ENCODE data around the gene SLC29A3.

Gene SLC29A3

GRCh38 chr10:71301371-71301916 lies 17.6 kb upstream of the SLC29A3 start:
- DNase-seq = no peak

GRCh38 chr10:71302451-71302850 lies 16.6 kb upstream of the SLC29A3 start:
- no peak for DNase-seq

GRCh38 chr10:71302874-71303568 lies 16.0 kb upstream of the SLC29A3 start:
- peak in 1 of 2 donors; percentile 31 for DNase-seq

GRCh38 chr10:71303569-71303907 lies 15.5 kb upstream of the SLC29A3 start:
- DNase-seq = no peak

- no peak for DNase-seq
Measured at GRCh38 chr10:71304914-71305313, 14.1 kb upstream of the SLC29A3 start.

- DNase-seq = no peak
Measured at GRCh38 chr10:71306979-71307378, 12.1 kb upstream of the SLC29A3 start.

GRCh38 chr10:71307469-71308085 lies 11.5 kb upstream of the SLC29A3 start:
- DNase-seq = no peak

GRCh38 chr10:71308244-71308643 lies 10.8 kb upstream of the SLC29A3 start:
- DNase-seq = no peak

GRCh38 chr10:71308985-71309384 lies 10.1 kb upstream of the SLC29A3 start:
- DNase-seq = no peak

- DNase-seq = no peak
Measured at GRCh38 chr10:71309919-71310318, 9.1 kb upstream of the SLC29A3 start.

- DNase-seq = no peak
Measured at GRCh38 chr10:71312220-71312619, 6.8 kb upstream of the SLC29A3 start.

GRCh38 chr10:71312811-71313789 lies 6.0 kb upstream of the SLC29A3 start:
- DNase-seq = no peak

GRCh38 chr10:71314028-71314693 lies 4.9 kb upstream of the SLC29A3 start:
- peak; percentile 15 to 43 for DNase-seq

- no peak for DNase-seq
Measured at GRCh38 chr10:71314694-71315225, 4.3 kb upstream of the SLC29A3 start.

- peak in 1 of 2 donors; percentile 83 for DNase-seq
Measured at GRCh38 chr10:71316056-71316785, 2.8 kb upstream of the SLC29A3 start.

GRCh38 chr10:71316786-71317160 lies 2.3 kb upstream of the SLC29A3 start:
- DNase-seq = no peak

GRCh38 chr10:71317739-71318138 lies 1.3 kb upstream of the SLC29A3 start:
- DNase-seq = no peak

- no peak for DNase-seq
Measured at GRCh38 chr10:71319800-71320392, 837 bp downstream of the SLC29A3 start.

- no peak for DNase-seq
Measured at GRCh38 chr10:71320592-71320991, 1.5 kb downstream of the SLC29A3 start.

GRCh38 chr10:71321386-71321785 lies 2.3 kb downstream of the SLC29A3 start:
- DNase-seq = no peak

GRCh38 chr10:71323407-71323806 lies 4.3 kb downstream of the SLC29A3 start:
- DNase-seq = no peak

All from bone marrow (tissue), 2 donors.